Central memory CD8-positive, alpha-beta T cell (primary cell): ENCODE data around the gene C1R.

ENCODE experiments used
- ATAC-seq: fragments of 150-1000 bp; cut with Tn5 transposase; replicated peaks from 2 replicates; pipeline ENCODE4 v1.10.0; 2022; ENCODE audit warnings: mild to moderate bottlenecking, moderate FRiP score, moderate number of reproducible peaks; ENCODE audit not compliant: poor library complexity, severe bottlenecking; ENCODE audit errors: extremely low read depth
- DNase-seq, 2 donors: peaks; one replicate each; pipeline ENCODE4 v3.0.0; 2021; ENCODE audit warnings: low spot score in 2 of 2
- H3K27ac Mint-ChIP-seq: one replicate; pipeline ENCODE4 v1.8.0; 2022; ENCODE audit warnings: low read depth, mild to moderate bottlenecking, moderate library complexity, mixed read lengths
- H3K27me3 Mint-ChIP-seq: one replicate; pipeline ENCODE4 v1.8.0; 2022; ENCODE audit warnings: mixed read lengths
- H3K36me3 Mint-ChIP-seq: one replicate; pipeline ENCODE4 v1.8.0; 2022; ENCODE audit warnings: mild to moderate bottlenecking, moderate library complexity, mixed read lengths; ENCODE audit not compliant: insufficient read depth
- H3K4me1 Mint-ChIP-seq: one replicate; pipeline ENCODE4 v1.8.0; 2022; ENCODE audit warnings: mixed read lengths
- H3K4me3 Mint-ChIP-seq: one replicate; pipeline ENCODE4 v1.8.0; 2022; ENCODE audit warnings: mild to moderate bottlenecking, moderate library complexity, mixed read lengths
- H3K9me3 Mint-ChIP-seq: one replicate; pipeline ENCODE4 v1.8.0; 2022; ENCODE audit warnings: mixed read lengths

C1R gene

GRCh38 chr12:7101694-7102131 is 9.5 kb upstream of the C1R start:
- H3K27me3 Mint-ChIP-seq: no peaks in the 10 kb centered on the region
- peaks cover 37% of the 10 kb centered on the region for H3K4me1 Mint-ChIP-seq
- peak overlapping the region; percentile 71 for H3K27ac Mint-ChIP-seq
- H3K4me3 Mint-ChIP-seq: no peak overlapping the region
- peaks cover 7% of the 10 kb centered on the region for H3K9me3 Mint-ChIP-seq
- ATAC-seq: no peak
- peaks cover 17% of the 10 kb centered on the region for H3K36me3 Mint-ChIP-seq
- no peak for DNase-seq

GRCh38 chr12:7101047-7101693 is 8.9 kb upstream of the C1R start:
- Mint-ChIP-seq H3K4me1 (peaks cover 36% of the 10 kb centered on the region), H3K27ac (peak overlapping the region; percentile 71), H3K9me3 (peaks cover 7% of the 10 kb centered on the region), H3K27me3 (no peaks in the 10 kb centered on the region), H3K4me3 (no peak overlapping the region), H3K36me3 (peaks cover 17% of the 10 kb centered on the region)
- ATAC-seq (no peak), DNase-seq (no peak)

GRCh38 chr12:7100239-7100638 is 8.0 kb upstream of the C1R start:
- H3K4me1 Mint-ChIP-seq: peaks cover 27% of the 10 kb centered on the region
- H3K9me3 Mint-ChIP-seq: no peaks in the 10 kb centered on the region
- H3K27ac Mint-ChIP-seq: no peak overlapping the region
- peaks cover 17% of the 10 kb centered on the region for H3K36me3 Mint-ChIP-seq
- DNase-seq (no peak), ATAC-seq (no peak)
- no peak overlapping the region for H3K4me3 Mint-ChIP-seq
- H3K27me3 Mint-ChIP-seq: no peaks in the 10 kb centered on the region

- H3K4me1 Mint-ChIP-seq: peaks cover 25% of the 10 kb centered on the region
- no peak for DNase-seq
- no peaks in the 10 kb centered on the region for H3K27me3 Mint-ChIP-seq
- ATAC-seq: no peak
- H3K9me3 Mint-ChIP-seq: no peaks in the 10 kb centered on the region
- H3K27ac Mint-ChIP-seq: peak overlapping the region; percentile 39
- H3K36me3 Mint-ChIP-seq: peaks cover 16% of the 10 kb centered on the region
- H3K4me3 Mint-ChIP-seq: no peak overlapping the region
These were observed 7.2 kb upstream of the C1R start for GRCh38 chr12:7099290-7099996.

GRCh38 chr12:7096979-7097378 is 4.7 kb upstream of the C1R start:
- H3K4me1 Mint-ChIP-seq: peaks cover 13% of the 10 kb centered on the region
- DNase-seq: no peak
- ATAC-seq: no peak
- peaks cover 10% of the 10 kb centered on the region for H3K36me3 Mint-ChIP-seq
- no peak overlapping the region for H3K4me3 Mint-ChIP-seq
- H3K9me3 Mint-ChIP-seq: no peaks in the 10 kb centered on the region
- no peaks in the 10 kb centered on the region for H3K27me3 Mint-ChIP-seq
- no peak overlapping the region for H3K27ac Mint-ChIP-seq

GRCh38 chr12:7096006-7096932 is 4.0 kb upstream of the C1R start:
- Mint-ChIP-seq H3K27me3 (no peaks in the 10 kb centered on the region), H3K4me3 (no peak overlapping the region), H3K4me1 (peaks cover 14% of the 10 kb centered on the region), H3K36me3 (peaks cover 10% of the 10 kb centered on the region), H3K27ac (no peak overlapping the region), H3K9me3 (no peaks in the 10 kb centered on the region)
- DNase-seq (no peak), ATAC-seq (no peak)

- ATAC-seq (no peak), DNase-seq (no peak)
- peaks cover 4% of the 10 kb centered on the region for H3K36me3 Mint-ChIP-seq
- H3K9me3 Mint-ChIP-seq: no peaks in the 10 kb centered on the region
- H3K4me1 Mint-ChIP-seq: peaks cover 14% of the 10 kb centered on the region
- H3K27ac Mint-ChIP-seq: no peak overlapping the region
- no peaks in the 10 kb centered on the region for H3K27me3 Mint-ChIP-seq
- no peak overlapping the region for H3K4me3 Mint-ChIP-seq
These were observed 1.6 kb upstream of the C1R start for GRCh38 chr12:7093892-7094291.

GRCh38 chr12:7093486-7093885 is 1.2 kb upstream of the C1R start:
- H3K4me3 Mint-ChIP-seq: no peak overlapping the region
- no peaks in the 10 kb centered on the region for H3K9me3 Mint-ChIP-seq
- H3K36me3 Mint-ChIP-seq: peaks cover 4% of the 10 kb centered on the region
- H3K27ac Mint-ChIP-seq: no peak overlapping the region
- H3K27me3 Mint-ChIP-seq: no peaks in the 10 kb centered on the region
- no peak for DNase-seq
- ATAC-seq: no peak
- peaks cover 14% of the 10 kb centered on the region for H3K4me1 Mint-ChIP-seq

- DNase-seq (no peak), ATAC-seq (no peak)
- Mint-ChIP-seq H3K27ac (no peak overlapping the region), H3K4me1 (peaks cover 14% of the 10 kb centered on the region), H3K36me3 (peaks cover 4% of the 10 kb centered on the region), H3K27me3 (no peaks in the 10 kb centered on the region), H3K9me3 (no peaks in the 10 kb centered on the region), H3K4me3 (peak overlapping the region; percentile 79)
These were observed 778 bp upstream of the C1R start for GRCh38 chr12:7092986-7093460.

GRCh38 chr12:7091660-7092228 is 501 bp downstream of the C1R start:
- no peaks in the 10 kb centered on the region for H3K9me3 Mint-ChIP-seq
- ATAC-seq (no peak), DNase-seq (no peak)
- H3K36me3 Mint-ChIP-seq: peaks cover 2% of the 10 kb centered on the region
- no peak overlapping the region for H3K27ac Mint-ChIP-seq
- H3K4me1 Mint-ChIP-seq: peaks cover 14% of the 10 kb centered on the region
- no peaks in the 10 kb centered on the region for H3K27me3 Mint-ChIP-seq
- peak overlapping the region; percentile 79 for H3K4me3 Mint-ChIP-seq

- H3K36me3 Mint-ChIP-seq: peaks cover 2% of the 10 kb centered on the region
- H3K4me1 Mint-ChIP-seq: peaks cover 10% of the 10 kb centered on the region
- no peak for ATAC-seq
- no peak overlapping the region for H3K27ac Mint-ChIP-seq
- no peaks in the 10 kb centered on the region for H3K9me3 Mint-ChIP-seq
- no peak for DNase-seq
- H3K27me3 Mint-ChIP-seq: no peaks in the 10 kb centered on the region
- peak overlapping the region; percentile 79 for H3K4me3 Mint-ChIP-seq
These were observed 1.1 kb downstream of the C1R start for GRCh38 chr12:7091171-7091570.

GRCh38 chr12:7090222-7090998 is 1.8 kb downstream of the C1R start:
- no peak overlapping the region for H3K27ac Mint-ChIP-seq
- ATAC-seq (no peak), DNase-seq (no peak)
- H3K4me3 Mint-ChIP-seq: no peak overlapping the region
- no peaks in the 10 kb centered on the region for H3K27me3 Mint-ChIP-seq
- peaks cover 2% of the 10 kb centered on the region for H3K36me3 Mint-ChIP-seq
- H3K9me3 Mint-ChIP-seq: no peaks in the 10 kb centered on the region
- H3K4me1 Mint-ChIP-seq: peaks cover 9% of the 10 kb centered on the region
